ENCODE data around the gene AADAC.

The AADAC gene

DNA sequence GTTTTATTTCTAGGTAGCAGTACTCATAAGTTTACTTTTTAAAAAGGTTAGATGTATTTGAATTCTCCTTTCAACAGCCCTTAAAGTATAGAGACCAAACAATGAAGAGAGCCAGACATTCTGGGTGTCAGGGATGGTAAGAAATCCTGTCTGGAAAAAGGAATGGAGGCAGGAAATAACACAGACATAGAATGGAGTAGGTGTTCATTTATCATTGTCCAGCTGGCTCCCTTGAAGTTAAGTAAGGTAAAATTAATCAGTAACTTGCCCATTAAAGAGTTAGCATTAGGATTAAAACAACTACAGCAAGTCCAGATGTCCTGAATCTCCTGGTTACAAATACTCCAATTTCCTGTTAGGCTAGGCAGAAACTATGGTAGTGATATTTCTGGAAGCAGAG lies 46.0 kb downstream of the AADAC start:
- DNase-seq: no peak

DNA sequence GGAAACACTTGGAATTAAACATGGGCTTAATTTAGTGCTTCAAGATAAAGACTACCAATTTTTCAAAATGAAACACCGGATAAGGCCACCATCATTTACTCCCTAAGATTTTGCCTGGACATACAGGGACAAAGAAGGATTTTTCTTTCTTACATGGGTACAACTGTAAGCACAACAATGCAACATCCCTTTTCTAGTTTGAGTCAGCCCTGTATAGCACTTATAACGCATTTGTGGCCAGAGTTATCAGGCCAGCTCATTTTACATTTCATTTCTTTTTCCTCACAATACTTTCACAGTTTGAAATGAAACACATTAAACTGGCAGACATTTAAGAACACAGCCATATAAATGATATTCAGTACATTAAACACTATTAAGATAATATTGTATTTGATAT lies 49.7 kb downstream of the AADAC start:
- no peak for DNase-seq

DNA sequence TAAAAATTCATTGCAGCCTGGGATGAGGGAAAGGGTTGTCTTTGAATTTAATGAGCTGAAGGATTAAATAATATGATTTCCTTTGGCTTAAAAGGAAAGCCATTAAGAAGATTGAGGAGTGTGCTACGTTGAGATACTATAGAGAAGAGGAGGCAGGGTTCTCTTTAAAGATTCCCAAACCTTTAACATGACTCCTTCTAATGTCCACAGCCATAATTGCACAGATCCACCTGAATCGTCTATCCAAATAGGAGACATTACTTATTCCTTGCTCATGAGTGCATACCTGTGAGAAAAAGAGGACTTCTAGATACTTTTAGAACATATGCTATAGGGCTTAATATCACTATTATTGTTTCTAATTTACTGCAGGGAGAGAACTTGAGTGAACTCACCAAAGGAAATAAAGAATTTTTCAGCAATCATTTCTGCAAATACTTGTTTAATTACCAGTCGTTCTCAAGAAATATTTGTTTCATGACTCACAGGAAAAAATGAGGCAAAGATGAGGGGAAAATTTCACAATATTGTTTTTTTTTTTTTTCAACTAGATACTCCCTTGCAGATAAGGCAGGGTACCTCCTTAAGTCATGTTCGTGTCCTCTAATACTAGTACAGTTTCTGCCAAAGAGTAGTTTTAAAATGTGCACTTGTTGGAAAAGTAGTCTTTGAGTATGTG lies 50.6 kb downstream of the AADAC start:
- no peak for DNase-seq

DNA sequence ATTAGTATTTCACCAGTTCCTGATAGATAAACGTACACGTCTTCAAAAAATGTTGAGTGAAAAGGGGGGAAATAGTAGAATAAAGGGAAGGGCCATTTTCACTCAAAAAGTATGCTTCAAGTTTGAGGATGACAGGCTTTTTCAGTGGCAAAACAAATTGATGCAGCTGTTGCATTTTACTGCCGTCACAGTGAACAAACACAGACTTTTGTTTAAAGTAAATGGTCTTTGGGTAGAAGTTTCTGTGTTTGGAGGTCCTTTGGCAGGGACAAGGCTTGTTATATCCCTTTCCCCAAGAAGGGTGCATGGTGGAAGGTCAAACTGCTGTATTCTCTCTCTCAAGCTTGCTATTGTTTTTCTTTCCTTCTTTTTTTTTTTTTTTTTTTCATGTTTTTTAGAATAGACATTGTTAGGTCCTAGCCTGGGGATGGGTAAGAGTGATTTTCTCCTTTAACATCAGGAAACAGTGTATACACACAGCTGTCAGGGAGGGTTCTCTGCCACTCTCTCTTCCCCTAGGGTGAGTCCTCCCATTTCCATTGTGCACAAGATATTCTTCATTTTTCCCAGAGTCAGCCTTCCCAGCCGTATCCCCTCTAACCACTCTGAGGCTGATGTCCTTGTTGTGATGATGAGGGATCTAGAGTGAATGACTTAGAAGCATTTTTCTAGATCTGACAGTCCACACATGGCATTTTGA lies 52.9 kb downstream of the AADAC start:
- DNase-seq: no peak

DNA sequence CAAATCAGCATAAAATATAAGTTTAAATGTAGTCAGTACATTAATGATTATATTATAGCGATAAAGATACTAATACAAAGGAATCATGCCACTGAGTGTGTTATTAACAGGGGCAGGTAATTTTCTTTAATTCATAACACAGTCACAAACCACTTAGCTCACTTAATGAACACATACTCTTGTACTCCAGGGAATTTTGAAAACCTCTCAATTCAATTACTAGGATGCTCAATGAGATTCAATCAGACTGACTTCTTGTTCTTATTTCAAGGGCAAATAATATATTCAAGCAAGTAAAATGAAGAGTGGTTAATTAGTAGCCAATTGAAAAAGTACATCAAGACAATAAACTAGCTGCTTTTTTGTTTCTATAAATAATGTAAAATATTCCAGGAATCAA lies 53.8 kb downstream of the AADAC start:
- DNase-seq: no peak

DNA sequence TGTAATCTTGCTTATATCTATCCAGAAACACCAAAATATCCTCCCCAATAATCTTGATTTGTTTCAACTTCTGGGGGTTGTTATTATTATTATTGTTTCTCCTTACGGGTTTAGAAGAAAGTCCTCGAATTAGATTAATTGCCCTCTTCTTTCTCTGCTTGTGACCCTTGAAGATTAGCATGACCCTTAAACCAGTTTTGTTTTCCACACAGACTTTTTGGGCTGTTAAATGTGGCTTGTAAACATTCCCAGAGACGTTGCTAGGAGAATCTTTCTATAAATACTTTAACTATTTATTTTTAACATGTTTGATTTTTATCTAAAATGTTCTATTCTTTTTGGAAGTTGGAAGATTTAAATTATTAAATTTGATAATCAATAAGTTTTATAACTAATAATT lies 55.3 kb downstream of the AADAC start:
- DNase-seq: no peak

DNA sequence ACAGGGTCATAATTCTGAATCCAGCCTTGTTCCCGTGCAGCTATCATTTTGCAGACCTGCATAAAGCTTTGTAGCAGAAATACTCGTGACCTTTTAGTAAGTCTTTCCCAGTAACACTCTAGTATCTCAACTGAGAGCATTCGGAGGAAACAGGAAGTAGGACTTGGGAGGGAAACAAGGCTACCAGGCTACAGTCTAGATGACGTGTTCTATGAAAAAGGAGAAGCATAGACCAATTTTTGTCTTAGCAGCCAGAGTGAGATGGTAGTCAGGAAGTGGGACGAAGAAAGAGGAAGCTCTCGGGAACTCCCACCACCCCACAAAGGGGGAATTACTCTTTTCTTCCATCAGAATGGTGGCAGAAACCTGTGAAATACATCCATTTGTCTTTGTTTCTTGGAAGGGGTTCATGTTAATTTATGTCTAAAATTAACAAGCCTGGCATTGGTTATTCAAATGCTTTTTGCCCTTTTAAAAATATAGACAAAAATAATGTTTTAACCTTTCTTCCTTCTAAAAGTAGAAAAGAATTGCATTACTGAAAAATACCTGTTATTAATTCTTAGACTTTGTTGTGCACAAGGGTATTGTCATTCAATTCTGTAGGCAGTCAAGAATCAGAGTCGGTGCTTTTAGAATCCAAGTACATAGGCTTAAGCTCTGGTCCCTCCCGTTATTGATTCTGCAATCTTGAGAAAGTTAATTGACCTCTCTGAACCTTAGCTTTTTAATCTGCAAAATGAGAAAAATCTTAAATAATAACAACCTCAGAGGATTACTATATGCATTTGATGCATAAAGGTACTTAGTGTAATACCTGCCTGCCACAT lies 57.9 kb downstream of the AADAC start:
- peak; percentile 100 for DNase-seq

DNA sequence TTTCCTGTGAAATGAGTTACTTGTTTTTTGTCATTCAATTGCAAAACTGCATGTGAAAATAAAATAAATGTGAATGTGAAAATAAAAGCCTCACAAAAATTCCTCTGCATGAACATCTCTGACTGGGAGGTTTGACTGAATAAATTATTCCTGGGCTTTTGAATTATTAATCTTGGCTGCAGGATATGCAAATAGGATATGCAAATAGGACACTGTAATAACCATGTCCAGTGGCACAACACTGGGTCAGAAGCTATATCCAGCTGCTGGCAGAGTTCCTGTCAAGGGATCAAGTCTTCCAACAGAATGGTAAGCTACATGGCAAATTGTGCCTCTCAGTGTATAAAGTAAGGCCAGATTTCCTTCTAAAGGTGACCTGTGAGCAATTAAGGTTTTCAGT lies 59.5 kb downstream of the AADAC start, which contains the start of gene SUCNR1:
TSS of gene SUCNR1 (plus strand) at position 246 of the 400 bp plus-strand sequence. CDS start 6,250 bp downstream, outside the sequence.
- DNase-seq: no peak

DNA sequence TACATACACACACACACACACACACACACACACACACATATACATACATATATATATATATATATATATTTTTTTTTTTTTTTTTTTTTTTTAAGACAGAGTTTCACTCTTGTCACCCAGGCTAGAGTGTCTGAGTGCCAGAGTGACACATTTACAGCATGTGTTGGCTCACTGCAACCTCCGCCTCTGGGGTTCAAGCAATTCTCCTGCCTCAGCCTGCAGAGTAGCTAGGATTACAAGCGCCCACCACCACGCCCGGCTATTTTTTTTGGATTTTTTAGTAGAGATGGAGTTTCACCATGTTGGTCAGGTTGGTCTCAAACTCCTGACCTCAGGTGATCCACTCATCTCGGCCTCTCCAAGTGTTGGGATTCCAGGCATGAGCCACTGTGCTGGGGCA lies 60.2 kb downstream of the AADAC start:
- peak; percentile 4 for DNase-seq

DNA sequence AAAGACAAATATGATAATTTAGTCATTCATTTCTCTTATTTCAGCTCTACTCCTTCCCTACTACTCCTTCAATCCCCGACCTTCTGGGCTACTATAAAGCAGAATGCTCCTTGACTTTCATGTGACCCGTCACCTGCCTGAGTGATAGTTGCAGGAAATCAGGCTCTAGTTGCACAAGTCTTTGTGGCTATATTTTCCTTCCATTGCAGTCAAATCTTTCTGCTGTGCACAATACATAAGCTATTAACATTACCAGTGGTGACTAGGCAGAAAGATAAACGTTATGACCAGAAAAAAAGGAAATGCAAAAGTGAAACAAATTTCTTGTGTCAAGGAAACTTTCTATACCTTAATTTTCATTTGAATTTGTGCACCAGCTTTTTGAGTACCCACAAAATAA lies 61.8 kb downstream of the AADAC start:
- DNase-seq: peak; percentile 92

DNA sequence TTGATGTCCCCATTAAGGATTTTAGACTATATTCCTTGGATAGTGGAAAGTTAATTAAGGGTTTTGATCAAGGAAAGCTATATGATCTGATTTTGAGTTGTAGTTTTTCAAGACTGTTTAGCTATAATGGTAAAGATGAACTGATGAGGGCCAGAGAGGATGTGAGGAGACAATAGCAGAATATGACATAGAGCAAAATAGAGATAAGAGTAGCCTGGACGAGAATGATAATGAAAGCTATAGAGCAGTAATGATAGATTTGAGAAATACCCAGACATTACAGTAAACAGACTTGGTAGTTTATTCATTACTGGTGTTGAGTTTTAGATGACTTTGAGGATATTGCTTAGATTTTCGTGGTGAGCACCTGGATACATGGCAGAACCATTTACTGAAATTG lies 63.4 kb downstream of the AADAC start:
- no peak for DNase-seq
